GM21737 (cell line): Measurements from ENCODE around the gene ST3GAL4.
"Not testable (repeated sequence)": the region's sequence is repeated elsewhere in the genome, so short reads cannot be mapped to it uniquely, and the experiment has no call there.

Experiments used
- ATAC-seq: cut with Tn5 transposase; IDR thresholded peaks from one replicate; pipeline ENCODE4 v1.9.1; 2021; ENCODE audit warnings: mild to moderate bottlenecking, moderate library complexity; ENCODE audit not compliant: unreplicated experiment

ST3GAL4 gene

DNA sequence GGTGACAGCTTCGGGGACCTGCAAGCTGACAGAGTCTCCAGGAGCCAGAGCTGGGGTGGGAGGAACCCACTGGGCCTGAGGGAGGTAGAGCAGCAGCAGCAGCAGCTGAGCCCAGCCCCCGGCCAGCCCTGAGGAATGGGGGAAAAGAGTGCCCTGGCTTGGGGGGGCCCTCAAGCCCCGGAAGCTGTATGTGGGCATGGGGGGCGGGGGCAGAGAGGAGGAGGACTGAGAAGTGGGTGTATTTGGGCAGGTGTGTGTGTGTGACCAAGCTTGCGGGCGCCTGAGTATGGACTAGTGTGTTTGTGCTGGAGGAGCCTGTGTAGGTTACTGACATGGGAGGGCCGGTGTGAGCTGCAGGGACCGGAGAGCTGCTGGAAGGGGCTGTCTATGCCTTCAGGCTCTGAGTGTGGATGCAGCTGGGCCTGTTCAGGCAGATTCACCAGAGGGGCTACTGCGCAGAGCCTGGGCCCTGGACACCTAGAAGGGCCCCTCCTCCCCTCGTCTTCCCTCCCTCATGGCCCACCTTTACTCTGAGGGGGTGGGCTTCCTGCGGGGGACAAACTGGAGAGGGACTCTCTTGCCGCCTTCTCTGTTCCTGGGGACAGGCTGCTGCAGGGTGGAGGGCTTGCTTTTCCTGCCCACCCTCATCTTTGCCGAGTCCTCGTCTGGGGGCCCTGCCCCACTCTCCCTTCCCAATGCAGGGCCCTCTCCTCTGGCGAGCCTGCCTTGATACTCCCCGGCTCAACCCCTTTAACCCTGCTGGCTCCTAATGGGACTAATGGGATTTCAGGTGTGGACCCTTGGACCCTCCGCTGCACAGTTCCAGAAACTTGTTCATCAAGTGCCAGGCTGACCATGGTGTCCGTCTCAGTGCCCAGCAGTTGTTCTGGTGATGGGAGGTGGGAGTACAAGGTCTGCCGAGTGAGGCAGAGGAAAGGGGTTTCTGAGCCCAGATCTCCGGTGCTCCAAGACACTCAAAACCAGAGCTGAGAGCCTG lies 28.2 kb downstream of the ST3GAL4 start:
- ATAC-seq = no peak

DNA sequence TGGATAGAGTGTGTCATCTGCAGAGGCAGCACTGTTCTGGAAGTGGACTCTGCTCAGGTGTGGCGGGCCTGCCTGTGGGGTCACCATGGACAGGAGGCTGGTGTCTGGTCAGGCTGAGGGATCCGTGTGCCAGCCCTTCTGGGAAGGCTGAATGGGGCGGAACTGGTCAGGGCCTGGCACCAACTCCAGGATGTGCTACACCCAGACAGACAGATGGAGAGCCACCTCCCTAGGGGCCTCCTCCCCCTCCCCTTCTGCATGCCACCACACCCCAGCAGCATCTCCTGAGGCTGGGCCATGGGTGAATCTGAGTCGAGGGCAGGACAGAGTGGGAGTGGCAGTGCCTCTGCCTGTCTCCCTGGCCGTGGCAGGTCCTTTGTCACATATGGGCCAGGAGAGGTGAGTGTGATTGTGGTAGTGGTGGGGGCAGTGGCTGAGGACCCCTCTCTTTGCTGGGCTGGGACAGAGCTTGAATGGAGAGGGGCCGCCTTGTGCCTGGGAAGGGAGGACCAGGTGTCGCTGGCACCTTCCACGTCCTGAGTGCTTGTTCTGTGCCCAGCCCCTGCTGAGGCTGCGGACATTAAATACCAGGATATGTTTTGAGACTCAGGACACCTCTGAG lies 29.1 kb downstream of the ST3GAL4 start:
- ATAC-seq = no peak

DNA sequence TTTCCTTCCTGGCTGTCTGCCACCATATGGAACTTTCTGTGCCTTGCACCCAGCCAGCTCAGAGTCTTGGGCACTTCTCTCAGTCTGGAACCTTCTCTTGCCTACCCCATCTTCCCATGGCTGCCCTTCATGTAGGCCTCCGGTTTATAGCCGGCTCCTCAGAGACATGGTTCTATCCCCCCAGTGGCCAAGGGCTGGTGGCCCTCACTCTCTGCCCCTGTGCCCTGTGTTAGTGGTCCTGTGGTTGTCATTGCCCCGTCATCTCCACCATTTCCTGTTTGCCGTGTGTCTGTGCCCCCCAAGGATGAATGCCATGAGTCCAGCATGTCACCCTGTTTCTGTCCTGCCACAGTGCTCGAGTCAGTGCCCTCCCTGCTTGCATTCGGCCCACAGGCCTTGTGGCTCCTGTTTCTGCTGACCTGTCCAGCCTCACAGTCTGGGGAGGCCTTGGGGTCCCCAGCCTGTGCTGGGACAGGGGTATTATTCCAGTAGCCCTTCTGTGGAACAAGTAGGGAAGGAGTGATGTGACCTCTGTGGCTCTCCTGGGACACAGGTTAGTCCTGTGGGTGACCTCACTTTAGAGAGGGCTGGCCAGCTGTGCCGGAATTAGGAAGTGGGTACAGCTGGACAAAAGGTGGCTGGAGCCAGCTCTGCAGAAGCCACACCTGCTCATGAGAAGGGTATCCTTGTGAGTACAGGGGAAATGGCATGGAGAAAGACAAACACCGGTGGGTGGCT lies 30.7 kb downstream of the ST3GAL4 start:
- no peak for ATAC-seq

DNA sequence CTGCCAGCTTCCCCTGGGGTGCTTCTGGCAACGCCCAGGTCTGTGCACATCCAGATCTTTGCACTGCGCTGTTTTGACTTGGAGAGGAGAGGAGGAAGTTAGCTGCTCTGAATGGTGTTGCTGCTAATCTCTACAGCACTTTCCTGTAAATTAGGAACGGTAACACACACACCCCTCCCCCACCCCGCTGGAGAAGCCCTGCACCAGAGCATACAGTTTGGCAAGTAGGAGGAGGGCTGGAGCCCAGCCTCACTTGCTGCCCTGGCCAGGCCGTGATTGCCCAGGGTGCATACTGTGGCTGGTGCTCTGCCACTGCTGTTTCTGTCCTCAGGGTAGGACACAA lies 31.2 kb downstream of the ST3GAL4 start:
- ATAC-seq = not testable (repeated sequence)

DNA sequence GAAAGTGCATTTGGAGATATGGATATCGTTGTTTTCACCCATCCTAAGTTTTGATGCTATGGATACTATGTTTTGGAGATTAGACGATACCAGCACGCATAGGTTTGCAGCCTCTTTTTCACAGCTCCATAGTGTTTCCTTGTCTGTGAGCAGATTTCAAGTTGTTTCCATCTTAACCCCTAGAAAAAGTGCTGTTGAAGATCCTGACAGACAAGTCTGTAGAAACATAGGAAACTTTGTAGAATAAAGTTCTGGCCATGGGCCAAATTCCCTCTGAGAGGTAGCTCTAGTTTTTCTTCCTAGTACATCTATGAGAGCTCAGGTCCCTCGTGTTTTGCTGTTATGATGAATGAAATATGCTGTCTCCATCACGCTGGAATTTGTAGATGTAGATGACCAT lies 32.4 kb downstream of the ST3GAL4 start:
- no peak for ATAC-seq

DNA sequence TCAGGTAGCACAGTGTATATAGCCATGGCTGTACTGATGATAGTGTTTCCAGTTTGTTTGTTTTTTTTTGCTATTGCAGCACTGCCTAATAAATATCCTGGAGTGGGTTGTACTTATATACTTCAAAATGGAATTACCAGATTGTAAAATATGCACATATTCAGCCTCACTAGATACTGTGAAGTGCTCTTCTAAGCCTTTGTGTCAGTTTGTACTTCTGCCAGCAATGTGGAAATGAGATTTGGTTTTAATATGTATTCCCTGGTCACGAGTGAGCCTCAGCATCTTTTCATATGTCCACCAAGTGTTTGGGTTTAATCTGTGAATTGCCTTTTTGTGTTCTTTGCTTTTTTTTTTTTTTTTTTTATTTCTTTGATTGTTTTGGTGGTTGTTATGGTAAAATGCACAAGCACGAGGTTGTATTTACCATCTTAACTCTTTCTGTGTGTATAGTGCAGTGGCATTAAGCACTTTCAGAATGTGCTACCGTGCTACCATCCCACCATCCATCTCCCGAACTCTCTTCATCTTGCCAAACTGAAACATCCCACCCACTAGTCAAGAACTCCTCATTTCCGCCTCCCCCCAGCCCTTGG lies 34.9 kb downstream of the ST3GAL4 start:
- no peak for ATAC-seq

DNA sequence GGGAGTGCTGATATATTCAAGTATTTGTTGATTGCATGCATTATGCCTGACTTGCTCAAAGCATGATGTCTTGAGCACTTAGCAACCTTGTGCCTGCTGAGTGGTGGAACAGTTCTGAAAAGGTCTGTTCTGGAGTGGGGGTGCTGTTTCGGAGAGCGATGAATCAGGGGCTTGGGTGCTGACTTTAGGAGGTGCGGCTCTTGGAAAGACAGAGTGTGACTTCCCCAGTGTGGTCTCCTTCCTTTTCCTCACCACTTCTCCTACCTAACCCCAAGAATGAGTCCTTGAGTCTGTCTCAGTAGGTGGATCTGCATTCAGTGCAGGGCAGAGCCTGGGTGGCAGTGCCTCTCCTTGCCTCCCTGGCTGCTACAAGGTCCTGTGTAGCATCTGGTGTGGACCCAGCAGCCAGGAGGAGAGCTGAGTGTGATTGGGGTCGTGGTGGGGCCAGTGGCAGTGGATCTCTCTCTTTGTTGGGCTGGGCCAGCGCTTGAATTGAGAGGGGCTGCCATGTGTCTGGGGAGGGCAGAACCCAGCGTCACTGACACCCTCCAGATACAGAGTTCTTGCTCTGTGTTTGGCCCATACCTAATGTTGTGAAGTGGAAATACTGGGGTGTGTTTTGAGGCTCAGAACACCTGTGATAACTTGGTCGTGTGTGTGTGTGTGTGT lies 35.9 kb downstream of the ST3GAL4 start:
- no peak for ATAC-seq

DNA sequence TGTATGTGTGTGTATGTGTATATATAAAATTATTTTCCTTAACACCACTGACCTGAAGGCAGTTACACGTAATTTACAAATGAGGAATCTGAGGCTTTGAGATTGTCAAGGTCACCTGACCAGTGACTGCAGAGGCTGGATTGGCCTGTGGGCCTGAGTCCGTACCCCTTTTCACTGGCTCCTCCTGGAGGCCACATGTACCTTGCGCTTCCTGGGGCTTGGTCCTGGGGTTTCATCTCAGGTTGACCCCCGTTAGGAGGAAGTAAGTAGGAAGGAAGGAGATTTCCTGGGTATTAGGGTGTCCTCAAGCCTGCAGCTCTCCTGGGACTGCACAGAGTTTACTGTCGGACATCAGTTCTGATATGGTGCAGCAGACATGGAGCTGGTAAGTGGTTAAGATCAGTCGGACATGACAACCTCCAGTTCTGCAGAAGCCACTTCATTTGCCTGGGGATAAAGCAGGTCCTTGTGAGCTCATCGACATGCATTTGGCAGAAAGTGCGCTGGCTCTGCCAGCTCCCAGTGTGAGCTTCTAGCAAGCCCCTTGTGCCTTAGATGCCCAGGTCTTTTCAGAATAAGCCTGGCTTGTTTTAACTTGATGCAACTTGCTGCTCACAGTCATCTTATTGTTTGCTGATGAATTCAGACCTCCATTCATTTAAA lies 36.6 kb downstream of the ST3GAL4 start:
- ATAC-seq = peak; percentile 74

DNA sequence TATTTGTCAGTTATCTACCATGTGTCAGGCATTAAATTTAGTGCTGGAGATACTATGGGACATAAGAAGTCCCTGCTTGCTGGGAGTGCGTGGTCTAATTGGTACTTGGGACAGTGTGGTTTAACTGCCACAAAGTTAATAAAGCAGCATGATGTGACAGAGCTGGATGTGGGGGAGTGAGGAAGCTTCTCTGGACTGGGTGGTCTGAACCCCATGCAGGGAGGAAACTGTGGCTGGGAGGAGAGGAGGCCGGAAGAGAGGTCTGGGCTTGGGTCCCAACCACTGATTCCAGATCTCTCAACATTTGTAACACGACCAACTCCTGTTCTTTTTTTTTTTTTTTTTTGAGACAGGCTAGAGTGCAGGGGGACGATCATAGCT lies 37.1 kb downstream of the ST3GAL4 start:
- peak; percentile 33 for ATAC-seq

DNA sequence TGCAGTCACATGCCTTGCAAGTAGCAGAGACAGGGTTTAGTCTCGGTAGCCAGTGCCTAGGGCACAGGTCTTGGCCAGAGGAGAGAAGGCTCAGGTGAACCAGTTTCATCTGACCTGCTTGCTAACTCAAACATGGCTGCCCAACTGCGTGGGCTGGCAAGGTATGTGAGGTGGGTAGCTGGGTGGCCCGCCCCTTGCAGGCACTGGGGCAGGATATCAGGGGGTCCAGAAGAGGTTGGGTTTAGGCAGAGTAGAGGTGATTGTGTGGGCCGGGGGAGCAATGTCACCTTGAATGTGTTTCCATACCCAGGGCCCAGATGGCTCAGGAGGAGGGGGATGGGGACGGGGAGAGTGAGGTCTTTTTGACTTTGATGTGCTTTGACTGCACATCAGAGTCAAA lies 37.7 kb downstream of the ST3GAL4 start:
- no peak for ATAC-seq

DNA sequence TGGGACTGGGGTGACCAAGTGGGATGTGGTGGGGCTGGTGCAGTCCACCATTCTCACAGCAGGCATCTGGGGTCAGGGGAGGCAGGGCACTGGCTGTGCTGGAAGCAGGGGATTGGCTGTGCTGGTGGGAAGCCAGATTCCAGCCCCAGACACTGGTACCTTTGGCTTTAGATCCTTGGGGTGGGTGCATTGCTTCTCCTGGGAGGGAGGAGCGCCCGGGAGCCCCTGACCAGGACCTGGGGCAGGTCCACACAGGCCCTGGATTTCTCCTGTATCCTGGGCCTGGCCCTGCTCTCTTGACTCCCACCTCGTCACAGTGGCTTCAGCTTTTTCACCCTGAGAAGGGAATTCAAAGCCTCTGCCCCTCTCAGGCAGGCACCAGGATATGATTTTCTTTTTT lies 38.5 kb downstream of the ST3GAL4 start:
- no peak for ATAC-seq

DNA sequence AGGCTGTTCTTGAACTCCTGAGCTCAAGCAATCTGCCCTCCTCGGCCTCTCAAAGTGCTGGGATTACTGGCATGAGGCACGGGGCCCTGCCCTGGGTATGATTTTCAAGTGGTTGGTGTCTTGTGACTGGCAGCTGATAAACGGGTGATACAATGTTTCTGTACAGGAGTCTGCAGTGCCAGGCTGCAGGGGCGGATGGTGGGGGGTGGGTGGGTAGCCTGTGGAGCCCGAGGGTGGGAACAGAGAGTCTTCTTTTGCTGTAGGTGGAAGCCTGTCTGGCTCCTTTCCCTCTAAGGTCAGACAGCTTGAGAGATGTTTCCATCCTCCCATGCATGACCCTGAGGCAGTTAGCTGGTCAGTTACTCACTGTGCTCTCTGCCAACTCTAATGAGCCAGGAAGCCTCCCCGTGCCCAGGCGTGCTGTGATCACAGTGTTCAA lies 39.2 kb downstream of the ST3GAL4 start:
- ATAC-seq = not testable (repeated sequence)

DNA sequence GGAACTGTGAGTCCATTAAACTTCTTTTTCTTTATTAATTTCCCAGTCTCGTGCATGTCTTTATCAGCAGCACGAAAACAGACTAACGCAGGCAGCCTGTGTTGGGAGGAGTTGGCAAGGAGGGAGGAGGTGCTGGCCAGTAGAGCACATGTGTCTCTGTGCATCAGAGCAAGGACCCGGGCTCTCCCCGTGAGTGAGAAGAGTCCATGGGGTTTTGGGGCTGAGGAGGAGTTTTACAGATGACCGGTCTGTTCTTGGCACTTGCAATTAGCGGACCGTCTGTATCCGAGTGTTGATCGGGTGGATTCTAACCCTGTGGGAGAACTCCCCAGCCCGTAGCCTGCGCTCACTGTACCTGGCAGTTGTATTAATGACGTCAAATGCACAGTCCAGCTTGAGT lies 40.3 kb downstream of the ST3GAL4 start:
- ATAC-seq = not testable (repeated sequence)

DNA sequence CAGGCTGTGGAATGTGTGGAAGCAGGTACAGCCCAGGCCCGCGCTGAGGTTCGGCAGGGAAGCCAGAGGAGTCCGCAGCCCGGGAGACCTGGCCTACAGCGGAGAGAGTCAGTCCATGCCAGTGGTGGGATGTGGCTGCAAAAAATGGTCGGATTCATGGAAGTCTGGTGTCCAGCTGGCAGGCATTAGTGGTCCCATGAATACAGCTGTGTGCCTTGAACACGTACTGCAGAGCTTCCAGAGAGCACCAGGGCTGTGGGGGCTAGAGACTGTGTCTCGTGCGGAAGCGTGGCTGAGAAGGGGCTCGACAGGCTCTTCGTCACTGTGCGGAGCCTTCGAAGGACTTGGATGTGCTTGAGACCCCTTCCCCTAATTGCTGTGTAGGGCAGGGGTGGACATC lies 40.8 kb downstream of the ST3GAL4 start:
- not testable (repeated sequence) for ATAC-seq

DNA sequence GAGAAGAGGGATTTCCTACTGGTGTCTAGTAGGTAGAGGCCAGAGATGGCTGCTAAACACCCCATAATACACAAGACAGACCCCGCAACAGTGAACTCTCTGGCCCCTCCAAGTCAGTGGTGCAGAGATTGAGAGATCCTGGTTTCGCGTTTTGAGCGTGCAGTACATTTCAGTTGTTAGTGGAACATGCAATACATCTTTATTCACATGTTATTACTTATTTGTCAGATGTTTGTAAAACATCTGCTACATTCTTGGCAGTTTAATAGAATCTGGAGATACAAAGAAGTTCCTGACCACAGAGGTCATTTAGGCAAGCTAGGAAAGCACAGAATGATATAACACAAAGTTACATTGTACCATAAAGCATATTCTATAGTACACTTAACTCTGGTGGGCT lies 41.5 kb downstream of the ST3GAL4 start:
- no peak for ATAC-seq

DNA sequence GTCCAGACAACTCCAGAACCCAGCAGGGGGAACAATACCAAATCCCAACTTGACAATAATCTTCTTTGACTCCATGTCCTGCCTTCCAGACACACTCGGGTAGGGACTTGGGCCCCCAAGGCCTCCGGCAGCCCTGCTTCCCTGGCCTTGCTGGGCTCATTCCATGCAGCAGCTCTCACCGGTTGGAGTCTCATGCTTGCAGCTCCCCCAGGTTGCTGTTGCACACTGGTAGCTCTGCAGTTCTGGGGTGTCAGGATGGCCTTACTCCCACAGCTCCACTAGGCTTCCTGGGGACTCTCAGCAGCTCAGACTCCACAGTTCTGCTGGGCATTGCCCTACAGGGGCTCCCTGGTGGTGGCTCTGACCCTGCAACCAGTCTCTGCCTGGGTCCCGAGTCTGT lies 42.8 kb downstream of the ST3GAL4 start:
- no peak for ATAC-seq

DNA sequence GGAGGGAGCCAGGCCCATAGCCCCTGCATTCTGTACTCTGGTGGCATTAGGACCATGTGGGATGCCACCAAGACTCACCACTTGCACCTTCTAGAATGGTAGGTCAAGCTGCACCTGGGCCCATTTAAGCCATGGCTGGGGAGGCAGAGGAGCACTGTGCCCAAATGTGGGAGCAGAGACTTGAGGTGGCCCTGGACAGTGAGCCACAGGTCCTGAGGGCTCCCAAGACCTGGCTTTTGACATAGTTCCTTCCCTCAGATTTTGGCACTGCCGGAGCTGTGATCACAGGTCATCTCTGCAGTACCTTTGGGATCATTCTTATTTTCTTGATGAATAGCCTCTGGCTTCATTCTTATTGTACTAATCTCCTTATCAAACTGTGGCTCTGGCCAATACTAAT lies 43.2 kb downstream of the ST3GAL4 start:
- ATAC-seq = no peak

DNA sequence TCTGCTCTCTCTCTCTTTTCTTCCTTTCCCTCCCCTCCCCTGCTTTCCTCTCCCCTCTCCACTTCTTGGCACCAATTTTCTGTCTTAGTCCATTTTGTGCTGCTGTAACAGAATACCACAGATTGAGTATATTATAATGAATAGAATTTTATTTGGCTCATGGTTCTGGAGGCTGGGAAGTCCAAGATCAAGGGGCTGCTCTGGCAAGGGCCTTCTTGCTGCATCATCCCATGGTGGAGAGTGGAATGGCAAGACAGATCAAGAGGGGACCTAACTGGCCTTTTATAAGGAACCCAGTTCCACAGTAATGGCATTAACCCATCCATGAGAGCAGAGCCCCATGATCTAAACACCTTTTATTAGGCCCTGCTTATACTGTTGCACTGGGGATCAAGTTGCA lies 44.5 kb downstream of the ST3GAL4 start:
- ATAC-seq = no peak

DNA sequence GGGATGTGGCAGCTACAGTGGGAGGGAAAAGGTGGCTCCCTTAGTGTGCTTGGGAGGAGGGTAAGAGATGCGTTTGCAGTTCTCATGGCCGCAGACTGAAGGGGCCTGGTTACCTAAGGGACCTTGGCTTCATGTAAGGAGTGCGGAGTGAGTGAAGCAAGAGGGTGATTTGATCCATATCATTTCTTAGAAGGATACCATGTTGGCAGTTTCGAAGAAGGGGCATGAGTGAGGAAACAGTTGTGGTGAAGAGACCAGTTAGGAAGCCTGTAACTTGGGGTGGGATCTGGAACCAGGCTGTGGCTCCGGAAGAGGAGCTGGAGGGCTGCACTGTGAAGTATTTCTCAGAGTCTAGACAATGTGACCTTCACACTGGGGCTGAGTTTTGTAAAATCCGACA lies 45.0 kb downstream of the ST3GAL4 start:
- no peak for ATAC-seq

DNA sequence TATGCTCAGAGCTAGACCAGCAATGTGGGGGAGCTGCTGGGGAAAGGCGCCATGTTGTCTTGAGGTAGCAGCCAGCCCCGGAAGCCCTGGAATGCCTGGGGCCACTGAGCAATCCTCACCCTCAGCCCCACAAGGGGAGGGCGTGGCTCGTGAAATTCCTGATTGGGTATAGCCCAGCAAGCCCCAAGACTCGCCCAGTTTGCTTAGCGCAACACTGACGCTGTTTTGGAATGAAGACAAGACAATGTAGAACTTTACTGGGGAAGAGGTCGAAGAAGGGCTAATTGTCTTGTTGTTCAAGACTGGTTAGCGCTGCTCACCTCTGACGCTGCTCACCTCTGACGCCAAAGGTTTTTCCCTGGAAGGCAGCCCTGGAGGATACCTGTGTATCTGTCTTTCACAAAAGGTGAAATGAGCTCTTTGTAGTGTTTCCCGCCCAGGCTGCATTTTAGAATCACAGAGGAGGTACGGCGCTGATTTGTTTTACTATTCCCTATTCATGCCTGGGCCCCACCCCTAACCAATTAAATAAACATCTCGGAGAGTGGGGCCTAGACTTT lies 47.6 kb downstream of the ST3GAL4 start:
- ATAC-seq = no peak
